Mesendoderm (in vitro differentiated cells): ENCODE measurements around the gene DCXR.

Source experiments
- DNase-seq: peaks from one replicate; pipeline ENCODE4 v3.0.0; 2013
- H2AK5ac ChIP-seq: 2 replicates; pipeline ENCODE4 v1.6.1; 2013; ENCODE audit warnings: low read length, inconsistent platforms
- H2BK120ac ChIP-seq: 2 replicates; pipeline ENCODE4 v1.6.1; 2013; ENCODE audit warnings: low read depth, mild to moderate bottlenecking, low read length, moderate library complexity, mixed read lengths
- H2BK15ac ChIP-seq: replicated peaks from 2 replicates; pipeline ENCODE4 v1.6.1; 2013; ENCODE audit warnings: low read depth, mild to moderate bottlenecking, moderate library complexity
- H2BK5ac ChIP-seq: 2 replicates; pipeline ENCODE4 v1.6.1; 2013; ENCODE audit warnings: low read length, inconsistent platforms
- H3K18ac ChIP-seq: 2 replicates; pipeline ENCODE4 v1.6.1; 2013; ENCODE audit warnings: mild to moderate bottlenecking, low read length, mixed read lengths
- H3K23ac ChIP-seq: one replicate; pipeline ENCODE4 v1.6.1; 2013; ENCODE audit warnings: low read length
- H3K27ac ChIP-seq: 2 replicates; pipeline ENCODE4 v1.5.1; 2013; ENCODE audit warnings: low read depth, mild to moderate bottlenecking, inconsistent platforms, low read length, moderate library complexity
- H3K27me3 ChIP-seq: 2 replicates; pipeline ENCODE4 v1.6.1; 2013; ENCODE audit warnings: low read length, control low read depth, mild to moderate bottlenecking, inconsistent platforms; ENCODE audit not compliant: insufficient read depth, poor library complexity
- H3K36me3 ChIP-seq: 2 replicates; pipeline ENCODE4 v1.6.1; 2013; ENCODE audit warnings: low read length, inconsistent platforms; ENCODE audit not compliant: control insufficient read depth, insufficient read depth
- H3K4ac ChIP-seq: one replicate; pipeline ENCODE4 v1.6.1; 2013; ENCODE audit warnings: low read depth, mild to moderate bottlenecking, low read length, moderate library complexity
- H3K4me1 ChIP-seq: 2 replicates; pipeline ENCODE4 v1.6.1; 2013; ENCODE audit warnings: low read depth, low read length, inconsistent platforms; ENCODE audit not compliant: control insufficient read depth
- H3K4me2 ChIP-seq: 2 replicates; pipeline ENCODE4 v1.6.1; 2013; ENCODE audit warnings: low read length
- H3K4me3 ChIP-seq: 2 replicates; pipeline ENCODE4 v1.5.1; 2013; ENCODE audit warnings: mild to moderate bottlenecking, low read length
- H3K56ac ChIP-seq: one replicate; pipeline ENCODE4 v1.6.1; 2013; ENCODE audit warnings: low read length
- H3K79me1 ChIP-seq: 2 replicates; pipeline ENCODE4 v1.6.1; 2013; ENCODE audit warnings: low read length, inconsistent platforms
- H3K79me2 ChIP-seq: 2 replicates; pipeline ENCODE4 v1.6.1; 2013; ENCODE audit warnings: mild to moderate bottlenecking, low read length; ENCODE audit not compliant: control insufficient read depth, insufficient read depth
- H3K9ac ChIP-seq: 2 replicates; pipeline ENCODE4 v1.6.1; 2013; ENCODE audit warnings: low read length, inconsistent platforms
- H4K5ac ChIP-seq: one replicate; pipeline ENCODE4 v1.6.1; 2013; ENCODE audit warnings: low read length
- H4K8ac ChIP-seq: one replicate; pipeline ENCODE4 v1.6.1; 2013; ENCODE audit warnings: low read depth, mild to moderate bottlenecking, control low read depth, low read length, moderate library complexity
- WGBS: extraction: QIAGEN DNeasy Blood & Tissue Kit; methylation state at CpG from one replicate; pipeline ENCODE4 v1.1.7; 2013; ENCODE audit warnings: low lambda C conversion rate, missing lambda C conversion rate; ENCODE audit not compliant: insufficient coverage; ENCODE audit errors: extremely low coverage; 5-methylcytosine and 5-hydroxymethylcytosine counted together

Gene DCXR

DNA sequence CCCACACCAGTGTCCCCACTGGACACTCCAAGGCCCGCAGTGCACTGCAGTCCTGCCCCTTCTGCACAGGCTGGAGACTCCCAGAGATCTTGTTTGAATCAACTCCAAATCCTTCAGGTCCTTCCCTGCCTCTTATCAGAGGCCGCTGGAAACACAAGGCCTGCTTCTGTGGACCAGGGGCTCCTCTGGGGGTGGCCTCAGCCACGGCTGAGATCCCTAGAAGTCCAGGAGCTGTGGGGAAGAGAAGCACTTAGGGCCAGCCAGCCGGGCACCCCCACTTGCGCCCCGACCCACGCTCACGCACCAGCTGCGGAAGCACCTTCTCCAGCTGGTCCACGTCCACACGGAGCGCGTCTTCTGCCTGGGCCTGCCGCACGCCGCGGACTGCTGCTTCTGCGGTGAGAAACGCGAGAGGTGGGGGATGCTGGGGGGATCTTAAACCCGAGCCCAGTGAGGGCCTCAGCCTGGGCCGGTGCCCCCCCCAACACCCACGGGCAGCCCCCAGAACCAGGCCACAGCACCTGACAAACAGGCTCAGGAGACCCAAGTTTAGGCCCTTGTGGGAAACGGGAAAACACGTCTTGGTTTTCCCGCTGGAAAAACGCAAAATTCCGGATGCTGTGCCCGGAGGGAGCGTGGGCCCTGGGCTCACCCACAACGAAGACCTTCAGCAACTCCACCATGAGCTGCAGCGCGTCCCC lies 18.4 kb downstream of the DCXR start:
- Histone ChIP-seq H2AK5ac (no peak overlapping the region), H3K36me3 (no peaks in the 10 kb centered on the region), H3K4me3 (no peak overlapping the region), H3K79me2 (peaks cover 8% of the 10 kb centered on the region), H3K4ac (no peak overlapping the region), H3K79me1 (peaks cover 8% of the 10 kb centered on the region), H3K9ac (no peak overlapping the region), H3K27me3 (no peaks in the 10 kb centered on the region), H3K56ac (no peak overlapping the region), H3K18ac (no peak overlapping the region), H2BK15ac (no peak overlapping the region), H3K4me1 (no peaks in the 10 kb centered on the region), H3K4me2 (no peak overlapping the region), H4K5ac (no peak overlapping the region), H3K27ac (no peak overlapping the region), H4K8ac (no peak overlapping the region), H2BK120ac (no peak overlapping the region), H3K23ac (no peak overlapping the region), H2BK5ac (no peak overlapping the region)
- no peak for DNase-seq
- no CpG with 5 or more reads among the region's 33 CpGs for WGBS

DNA sequence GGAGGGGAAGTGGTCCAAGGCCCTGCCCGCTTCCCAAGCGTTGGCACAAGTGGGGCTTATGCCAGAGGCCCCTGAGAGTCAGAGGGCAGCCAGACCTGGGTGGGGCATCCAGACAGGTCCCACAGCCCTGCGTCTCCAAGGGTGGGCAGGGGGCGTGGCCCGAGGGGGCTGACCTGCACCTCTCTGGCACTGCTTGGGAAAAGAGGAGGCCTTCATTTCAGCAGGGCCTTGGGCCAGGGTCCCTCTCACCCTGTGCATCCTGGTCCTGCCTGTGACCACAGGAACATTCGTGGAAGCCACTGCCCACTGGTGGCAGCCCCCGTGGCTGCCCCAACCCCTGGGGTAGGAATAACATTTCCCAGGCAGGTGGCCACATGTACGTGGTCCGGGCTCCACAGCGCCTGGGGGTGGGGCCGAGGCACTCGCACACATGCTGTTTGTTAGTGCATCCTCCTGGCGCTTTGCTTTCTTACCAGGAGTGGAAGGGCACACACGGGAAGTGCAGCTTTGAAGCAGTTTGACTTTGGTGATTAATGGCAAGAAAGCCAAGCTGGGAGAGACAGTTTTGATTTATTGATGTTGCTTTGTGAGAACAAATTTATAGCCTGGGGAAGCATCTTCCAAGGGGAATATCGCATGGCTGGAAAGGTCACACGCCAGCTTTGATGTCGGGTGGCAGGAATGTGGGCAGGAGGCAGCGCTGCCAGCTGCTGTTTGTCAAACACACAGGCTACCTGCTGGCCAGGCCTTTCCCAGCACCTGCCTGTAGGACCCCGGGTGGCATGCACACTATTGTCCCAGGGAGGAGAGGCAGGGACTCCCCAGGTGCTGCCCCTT lies 19.1 kb downstream of the DCXR start:
- no peak overlapping the region for H4K8ac ChIP-seq
- H3K23ac ChIP-seq = no peak overlapping the region
- no CpG with 5 or more reads among the region's 19 CpGs for WGBS
- peaks cover 8% of the 10 kb centered on the region for H3K79me2 ChIP-seq
- H2BK120ac ChIP-seq = no peak overlapping the region
- no peak overlapping the region for H3K4me3 ChIP-seq
- no peak overlapping the region for H3K9ac ChIP-seq
- no peak for DNase-seq
- no peak overlapping the region for H3K4me2 ChIP-seq
- no peak overlapping the region for H4K5ac ChIP-seq
- no peak overlapping the region for H3K4ac ChIP-seq
- no peak overlapping the region for H2BK5ac ChIP-seq
- no peak overlapping the region for H2AK5ac ChIP-seq
- H3K18ac ChIP-seq = no peak overlapping the region
- H3K27ac ChIP-seq = no peak overlapping the region
- no peaks in the 10 kb centered on the region for H3K27me3 ChIP-seq
- no peaks in the 10 kb centered on the region for H3K4me1 ChIP-seq
- no peaks in the 10 kb centered on the region for H3K36me3 ChIP-seq
- H2BK15ac ChIP-seq = no peak overlapping the region
- no peak overlapping the region for H3K56ac ChIP-seq
- H3K79me1 ChIP-seq = peaks cover 8% of the 10 kb centered on the region

DNA sequence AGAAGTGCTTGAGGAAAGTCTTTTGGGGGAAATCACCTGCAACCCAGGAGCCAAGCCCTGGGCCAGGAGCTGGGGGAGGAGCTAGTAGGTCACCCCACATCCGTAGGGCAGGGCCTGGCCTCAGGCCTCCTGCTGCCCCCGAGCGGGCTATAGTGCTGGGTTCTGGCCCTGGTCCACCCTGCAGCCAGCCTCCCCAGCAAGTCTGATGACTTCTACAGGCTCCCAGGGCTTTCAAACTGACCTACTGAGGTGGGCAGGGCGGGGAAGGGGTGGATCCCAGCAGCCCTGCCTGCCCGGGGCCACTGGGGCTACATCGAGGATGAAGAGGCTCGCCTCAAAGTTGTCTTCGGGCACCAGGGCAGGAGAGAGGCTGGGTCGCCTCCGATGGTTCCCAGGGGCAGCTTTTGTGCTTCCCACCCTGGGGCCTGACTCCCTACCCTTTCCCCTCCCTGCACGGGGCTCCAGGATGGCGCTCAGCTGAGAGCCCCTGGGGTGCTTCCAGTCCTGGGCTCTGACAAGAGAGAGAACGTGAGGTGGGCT lies 19.8 kb downstream of the DCXR start:
- no peak for DNase-seq
- H3K27me3 ChIP-seq = no peaks in the 10 kb centered on the region
- no peak overlapping the region for H4K5ac ChIP-seq
- H2BK15ac ChIP-seq = no peak overlapping the region
- no peak overlapping the region for H2AK5ac ChIP-seq
- peaks cover 8% of the 10 kb centered on the region for H3K79me1 ChIP-seq
- H3K36me3 ChIP-seq = no peaks in the 10 kb centered on the region
- no peak overlapping the region for H3K4ac ChIP-seq
- no peak overlapping the region for H3K27ac ChIP-seq
- no peak overlapping the region for H3K56ac ChIP-seq
- H3K18ac ChIP-seq = no peak overlapping the region
- H4K8ac ChIP-seq = no peak overlapping the region
- H3K9ac ChIP-seq = no peak overlapping the region
- H3K23ac ChIP-seq = no peak overlapping the region
- no peaks in the 10 kb centered on the region for H3K4me1 ChIP-seq
- no peak overlapping the region for H3K4me3 ChIP-seq
- no peak overlapping the region for H2BK5ac ChIP-seq
- peaks cover 8% of the 10 kb centered on the region for H3K79me2 ChIP-seq
- WGBS = no CpG with 5 or more reads among the region's 13 CpGs
- H2BK120ac ChIP-seq = no peak overlapping the region
- no peak overlapping the region for H3K4me2 ChIP-seq

DNA sequence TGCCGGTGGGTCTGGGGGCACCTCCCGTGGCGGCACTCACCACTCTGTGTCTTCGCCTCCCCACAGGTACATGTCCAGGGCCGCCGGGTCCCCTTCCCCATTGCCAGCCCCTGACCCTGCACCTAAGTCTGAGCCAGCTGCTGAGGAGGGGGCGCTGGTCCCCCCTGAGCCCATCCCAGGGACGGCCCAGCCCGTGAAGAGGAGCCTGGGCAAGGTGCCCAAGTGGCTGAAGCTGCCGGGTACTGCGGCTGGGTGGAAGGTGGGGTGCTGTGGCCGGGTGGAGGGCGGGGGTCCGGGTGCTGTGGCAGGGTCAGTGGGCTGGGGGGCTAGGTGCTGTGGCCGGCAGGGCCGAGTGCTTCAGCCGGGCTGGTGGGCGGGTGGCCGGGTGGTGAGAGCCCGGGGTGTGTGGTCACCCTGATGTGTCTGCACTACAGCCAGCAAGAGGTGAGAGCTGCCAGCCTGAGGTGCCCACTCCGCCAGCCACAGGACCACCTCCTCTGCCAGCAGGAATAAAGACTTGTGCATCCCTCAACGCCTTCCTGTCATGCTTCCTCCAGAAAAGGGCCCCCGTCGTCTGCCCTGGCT lies 20.5 kb downstream of the DCXR start:
- Histone ChIP-seq H2BK120ac (no peak overlapping the region), H2AK5ac (no peak overlapping the region), H4K5ac (no peak overlapping the region), H3K4me1 (no peaks in the 10 kb centered on the region), H3K79me1 (peaks cover 5% of the 10 kb centered on the region), H3K23ac (no peak overlapping the region), H4K8ac (no peak overlapping the region), H3K27me3 (no peaks in the 10 kb centered on the region), H3K56ac (no peak overlapping the region), H3K4me2 (no peak overlapping the region), H3K18ac (no peak overlapping the region), H3K36me3 (no peaks in the 10 kb centered on the region), H3K27ac (no peak overlapping the region), H3K79me2 (peaks cover 4% of the 10 kb centered on the region), H2BK15ac (no peak overlapping the region), H2BK5ac (no peak overlapping the region), H3K4me3 (no peak overlapping the region), H3K4ac (no peak overlapping the region), H3K9ac (no peak overlapping the region)
- no CpG with 5 or more reads among the region's 24 CpGs for WGBS
- DNase-seq = no peak

DNA sequence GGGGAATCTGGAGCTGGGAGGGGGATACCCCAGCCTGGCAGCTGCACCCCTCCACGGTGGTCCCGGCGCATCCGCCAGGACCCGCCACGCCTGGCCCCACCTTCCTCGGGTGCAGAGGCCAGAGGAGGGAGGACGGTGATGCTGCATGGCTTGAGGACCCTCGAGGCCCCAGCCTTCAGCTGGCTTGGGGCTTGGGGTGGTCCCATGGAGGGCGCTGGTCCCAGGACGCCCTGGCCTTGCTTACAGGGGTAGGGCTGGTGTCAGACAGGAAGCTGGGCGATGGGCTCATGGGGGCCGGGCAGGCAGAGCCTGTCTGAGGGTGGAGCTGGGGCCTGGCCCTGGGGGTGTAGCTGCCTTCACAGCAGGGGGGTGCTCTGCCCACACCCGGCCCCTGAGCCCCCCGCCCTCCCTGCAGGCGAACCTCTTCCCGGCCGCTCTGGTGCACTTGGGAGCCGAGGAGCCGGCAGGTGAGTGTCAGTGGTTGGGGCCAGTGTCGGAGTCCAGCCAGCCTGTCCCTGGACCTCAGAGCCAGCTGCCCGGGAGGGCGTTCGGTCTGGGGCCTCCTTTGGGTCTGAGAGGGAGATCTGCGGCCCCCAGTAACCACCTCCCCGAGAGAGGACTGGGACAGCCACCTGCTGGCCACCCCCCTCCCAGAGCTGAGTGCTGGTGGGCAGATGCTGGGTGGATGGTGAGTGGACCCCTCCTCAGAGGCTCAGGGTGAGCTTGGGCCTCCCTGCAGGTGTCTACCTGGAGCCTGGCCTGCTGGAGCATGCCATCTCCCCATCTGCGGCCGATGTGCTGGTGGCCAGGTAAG lies 21.2 kb downstream of the DCXR start:
- no peaks in the 10 kb centered on the region for H3K27me3 ChIP-seq
- WGBS = no CpG with 5 or more reads among the region's 28 CpGs
- H3K36me3 ChIP-seq = no peaks in the 10 kb centered on the region
- H3K4me3 ChIP-seq = no peak overlapping the region
- H3K4ac ChIP-seq = no peak overlapping the region
- H4K5ac ChIP-seq = no peak overlapping the region
- no peak overlapping the region for H2AK5ac ChIP-seq
- no peak overlapping the region for H3K56ac ChIP-seq
- no peak overlapping the region for H2BK120ac ChIP-seq
- no peak overlapping the region for H3K4me2 ChIP-seq
- H3K9ac ChIP-seq = no peak overlapping the region
- no peak overlapping the region for H3K23ac ChIP-seq
- no peak overlapping the region for H3K18ac ChIP-seq
- H3K4me1 ChIP-seq = no peaks in the 10 kb centered on the region
- no peak overlapping the region for H2BK15ac ChIP-seq
- no peak for DNase-seq
- H2BK5ac ChIP-seq = no peak overlapping the region
- H4K8ac ChIP-seq = no peak overlapping the region
- H3K79me1 ChIP-seq = peaks cover under 1% of the 10 kb centered on the region
- peaks cover under 1% of the 10 kb centered on the region for H3K79me2 ChIP-seq
- no peak overlapping the region for H3K27ac ChIP-seq
